ENCODE data around the gene SMTN.

DNA sequence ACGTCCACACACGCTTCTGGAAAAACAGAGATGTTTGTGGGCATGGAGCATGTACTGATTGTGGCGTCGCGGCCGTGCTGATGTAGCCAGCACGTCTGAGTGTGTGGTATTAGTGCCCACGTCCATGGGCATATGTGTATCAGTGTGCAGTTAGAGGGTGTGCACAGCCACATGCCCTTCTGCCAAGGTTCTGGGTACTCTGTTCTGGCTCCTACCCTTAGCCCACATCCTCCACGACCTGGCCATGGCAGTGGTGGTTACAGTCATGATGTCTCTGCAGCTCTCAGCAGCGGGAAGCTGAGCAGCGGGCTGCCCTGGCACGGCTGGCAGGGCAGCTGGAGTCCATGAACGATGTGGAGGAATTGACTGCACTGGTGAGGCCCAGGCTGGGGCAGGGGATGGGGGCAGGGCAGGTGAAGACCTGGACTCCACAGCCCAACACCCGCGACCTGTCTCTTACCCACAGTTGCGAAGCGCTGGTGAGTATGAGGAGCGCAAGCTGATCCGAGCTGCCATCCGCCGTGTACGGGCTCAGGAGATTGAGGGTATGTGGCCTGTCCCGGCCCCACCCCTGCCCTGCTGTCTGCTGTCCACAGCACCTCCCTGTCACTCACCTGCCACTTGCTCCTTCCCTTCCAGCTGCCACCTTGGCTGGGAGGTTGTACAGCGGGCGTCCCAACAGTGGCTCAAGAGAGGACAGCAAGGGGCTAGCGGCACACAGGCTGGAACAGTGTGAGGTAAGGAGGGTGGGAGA lies 7.3 kb downstream of the SMTN start:
- TF ChIP-seq EP300 (IDR thresholded peaks at IDR 0.05; ENCODE audit: borderline replicate concordance in 1 of 2, control insufficient read depth in 1 of 2, low read depth in 2 of 2, low read length in 2 of 2) (no peak), RCOR1 (conservative IDR thresholded peaks at IDR 0.05; ENCODE audit: low read depth, low read length) (no peak), POLR2A (IDR thresholded peaks at IDR 0.05; ENCODE audit: low read depth, low read length) (no peak), ZZZ3 (IDR thresholded peaks at IDR 0.05; ENCODE audit: control insufficient read depth, insufficient read length, low read depth) (no peak), EZH2 (IDR thresholded peaks at IDR 0.05; ENCODE audit: borderline replicate concordance, control insufficient read depth, low read depth, low read length) (no peak), SPI1 (IDR thresholded peaks at IDR 0.05; ENCODE audit: borderline replicate concordance, insufficient read depth, low read depth, low read length) (no peak), CREB1 (IDR thresholded peaks at IDR 0.05; ENCODE audit: low read depth) (no peak), EGR1 (IDR thresholded peaks at IDR 0.05; ENCODE audit: borderline replicate concordance in 1 of 2, low read depth in 2 of 2, low read length in 2 of 2) (no peak), PAX8 (IDR thresholded peaks at IDR 0.05) (no peak), ZSCAN29 (IDR thresholded peaks at IDR 0.05) (no peak)
- TF ChIP-seq, protein P1, sequence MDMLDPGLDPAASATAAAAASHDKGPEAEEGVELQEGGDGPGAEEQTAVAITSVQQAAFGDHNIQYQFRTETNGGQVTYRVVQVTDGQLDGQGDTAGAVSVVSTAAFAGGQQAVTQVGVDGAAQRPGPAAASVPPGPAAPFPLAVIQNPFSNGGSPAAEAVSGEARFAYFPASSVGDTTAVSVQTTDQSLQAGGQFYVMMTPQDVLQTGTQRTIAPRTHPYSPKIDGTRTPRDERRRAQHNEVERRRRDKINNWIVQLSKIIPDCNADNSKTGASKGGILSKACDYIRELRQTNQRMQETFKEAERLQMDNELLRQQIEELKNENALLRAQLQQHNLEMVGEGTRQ (IDR thresholded peaks at IDR 0.05; ENCODE audit: borderline replicate concordance, low read depth, low read length), result no peak
- TF ChIP-seq, protein P2, sequence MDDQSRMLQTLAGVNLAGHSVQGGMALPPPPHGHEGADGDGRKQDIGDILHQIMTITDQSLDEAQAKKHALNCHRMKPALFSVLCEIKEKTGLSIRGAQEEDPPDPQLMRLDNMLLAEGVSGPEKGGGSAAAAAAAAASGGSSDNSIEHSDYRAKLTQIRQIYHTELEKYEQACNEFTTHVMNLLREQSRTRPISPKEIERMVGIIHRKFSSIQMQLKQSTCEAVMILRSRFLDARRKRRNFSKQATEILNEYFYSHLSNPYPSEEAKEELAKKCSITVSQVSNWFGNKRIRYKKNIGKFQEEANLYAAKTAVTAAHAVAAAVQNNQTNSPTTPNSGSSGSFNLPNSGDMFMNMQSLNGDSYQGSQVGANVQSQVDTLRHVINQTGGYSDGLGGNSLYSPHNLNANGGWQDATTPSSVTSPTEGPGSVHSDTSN (IDR thresholded peaks at IDR 0.05; ENCODE audit: insufficient replicate concordance, low read depth, low read length), result no peak
